OCI-M1 (cell line): ENCODE results near the gene CUEDC1.
A peak's percentile ranks its signal among the peaks of the same experiment; 100 is the strongest.

Experiments
- DNase-seq: peaks from one replicate; lab custom pipeline; 2025; lab: John Stamatoyannopoulos, UW

CUEDC1 gene, protein sequence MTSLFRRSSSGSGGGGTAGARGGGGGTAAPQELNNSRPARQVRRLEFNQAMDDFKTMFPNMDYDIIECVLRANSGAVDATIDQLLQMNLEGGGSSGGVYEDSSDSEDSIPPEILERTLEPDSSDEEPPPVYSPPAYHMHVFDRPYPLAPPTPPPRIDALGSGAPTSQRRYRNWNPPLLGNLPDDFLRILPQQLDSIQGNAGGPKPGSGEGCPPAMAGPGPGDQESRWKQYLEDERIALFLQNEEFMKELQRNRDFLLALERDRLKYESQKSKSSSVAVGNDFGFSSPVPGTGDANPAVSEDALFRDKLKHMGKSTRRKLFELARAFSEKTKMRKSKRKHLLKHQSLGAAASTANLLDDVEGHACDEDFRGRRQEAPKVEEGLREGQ

GRCh38 chr17:57955183-57955931 lies at the start of gene CUEDC1:
CUEDC1 (minus strand) TSS chr17:57955412; CDS start chr17:57885564, 69,848 bp downstream.
- peak; percentile 76 for DNase-seq

GRCh38 chr17:58004060-58004459 lies 48.8 kb upstream of the CUEDC1 start:
- no peak for DNase-seq

- no peak for DNase-seq
Measured at GRCh38 chr17:58002973-58003372, 47.8 kb upstream of the CUEDC1 start.

- no peak for DNase-seq
Measured at GRCh38 chr17:58002154-58002948, 47.1 kb upstream of the CUEDC1 start.

GRCh38 chr17:58001461-58002124 lies 46.4 kb upstream of the CUEDC1 start:
- DNase-seq = no peak

DNA sequence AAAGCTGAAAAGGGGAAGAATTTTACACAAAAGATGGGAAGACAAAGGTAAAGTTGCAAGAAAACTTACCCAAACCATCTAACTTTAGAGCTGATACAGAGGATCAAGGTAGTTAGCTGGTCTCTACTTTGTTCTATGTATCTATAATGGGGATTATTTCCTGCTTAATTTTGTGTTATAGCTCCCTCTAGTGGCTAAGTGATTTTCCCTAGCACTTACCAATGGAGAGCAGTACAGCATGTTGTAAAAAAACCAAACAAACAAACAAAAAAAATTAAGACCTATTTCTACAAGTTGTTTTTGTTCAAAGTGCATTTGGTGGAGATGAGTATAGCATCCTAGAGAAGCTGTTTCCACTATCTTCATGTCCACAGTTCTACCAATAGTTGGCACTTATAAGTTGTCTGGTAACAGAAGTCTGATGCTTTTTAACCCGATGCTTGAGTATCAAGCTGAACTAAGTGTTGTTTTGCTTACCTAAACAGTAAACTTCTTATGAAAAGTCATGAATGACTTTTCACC lies 44.3 kb upstream of the CUEDC1 start:
- DNase-seq = peak; percentile 89

DNA sequence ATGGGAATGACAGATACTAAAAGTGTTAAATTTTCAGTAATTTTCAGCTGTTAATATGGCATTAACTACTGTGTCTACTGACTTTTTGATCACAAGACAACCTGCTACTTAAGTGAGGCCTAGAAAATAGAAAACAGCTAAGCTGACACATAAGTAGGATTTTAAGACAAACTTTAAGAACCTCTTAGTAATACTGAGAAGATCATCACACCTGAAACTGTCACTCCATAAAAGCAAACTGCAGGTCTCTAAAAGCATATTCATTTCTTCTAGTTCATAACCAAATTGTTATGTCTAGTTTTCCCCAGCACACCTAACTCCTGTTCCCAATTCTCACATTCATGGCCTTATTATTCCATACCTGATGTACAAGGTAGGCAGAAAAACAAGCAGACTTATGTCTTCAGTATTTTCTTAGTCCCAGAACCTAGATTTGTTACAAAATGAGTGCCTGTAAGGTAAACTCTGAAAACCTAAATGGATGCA lies 43.8 kb upstream of the CUEDC1 start:
- no peak for DNase-seq

DNA sequence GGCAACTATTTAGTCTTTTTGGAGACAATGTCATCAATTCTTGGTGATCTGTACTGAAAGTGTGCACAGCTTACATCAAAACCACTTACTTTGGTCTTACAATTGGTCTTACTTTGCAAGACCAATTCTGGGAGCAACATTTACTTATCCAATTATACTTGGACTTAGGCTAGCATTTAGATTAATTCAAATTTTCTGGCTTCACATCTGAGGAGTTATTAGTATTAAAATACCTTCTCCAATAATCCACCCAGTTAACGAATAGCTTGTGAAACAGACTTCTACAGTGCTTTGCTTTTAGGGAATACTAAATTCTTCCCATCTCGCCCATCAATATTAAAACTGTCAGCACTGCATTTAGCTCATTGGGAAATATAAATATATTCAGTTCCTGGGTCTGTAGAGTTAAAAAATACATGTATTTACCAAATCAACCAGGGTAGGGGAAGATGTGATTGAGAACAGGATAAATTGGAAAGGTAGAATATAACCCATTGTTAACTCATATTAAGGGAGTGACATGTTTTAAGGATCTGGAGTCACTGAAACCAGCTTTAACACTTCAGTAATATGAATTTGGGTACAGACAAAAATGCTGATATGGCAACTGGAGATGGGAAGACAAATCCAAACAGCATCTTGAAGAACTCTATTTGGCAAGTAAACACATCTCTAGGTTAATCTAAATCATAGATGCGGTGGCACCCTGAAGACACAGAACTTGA lies 42.0 kb upstream of the CUEDC1 start:
- DNase-seq = no peak

DNA sequence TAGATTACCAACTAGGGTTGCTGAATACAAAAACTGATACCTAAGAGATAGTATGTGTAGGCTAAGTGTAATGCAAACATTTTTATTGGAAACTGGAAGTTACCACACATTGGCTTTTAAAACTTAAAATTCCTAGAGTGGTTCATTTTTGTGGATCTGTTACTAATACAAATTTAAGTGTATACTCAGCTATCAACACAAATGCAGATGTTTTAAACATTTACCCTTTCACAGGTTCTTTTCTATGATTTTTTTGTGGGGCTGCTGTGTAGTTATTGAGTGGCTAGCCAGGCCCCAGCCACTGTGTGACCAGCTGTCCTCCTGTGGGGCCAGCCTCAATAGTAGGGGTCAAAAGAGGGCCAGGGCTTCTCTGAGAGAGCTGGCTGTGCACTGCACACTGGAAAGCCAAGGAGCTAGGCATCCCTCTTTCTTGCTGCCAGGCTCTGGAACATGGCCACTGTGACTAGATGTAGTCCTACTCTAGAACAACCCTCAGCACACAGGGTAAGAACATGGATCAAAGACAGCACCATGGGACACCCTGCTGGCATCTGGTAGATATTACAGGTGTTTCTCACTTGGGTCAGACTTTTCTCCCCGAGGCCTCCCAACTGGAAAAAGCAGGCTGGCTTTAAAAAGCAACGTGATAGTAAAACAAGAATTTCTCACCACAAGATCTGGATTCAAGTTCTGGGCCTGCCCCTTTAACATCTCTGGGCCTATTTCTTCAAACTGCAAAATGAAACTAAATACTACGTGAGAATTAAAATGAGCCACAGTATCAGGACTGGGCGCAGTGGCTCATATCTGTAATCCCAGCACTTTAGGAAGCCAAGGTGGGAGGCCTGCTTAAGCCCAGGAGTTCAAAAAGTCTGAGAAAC lies 40.1 kb upstream of the CUEDC1 start:
- peak; percentile 94 for DNase-seq

DNA sequence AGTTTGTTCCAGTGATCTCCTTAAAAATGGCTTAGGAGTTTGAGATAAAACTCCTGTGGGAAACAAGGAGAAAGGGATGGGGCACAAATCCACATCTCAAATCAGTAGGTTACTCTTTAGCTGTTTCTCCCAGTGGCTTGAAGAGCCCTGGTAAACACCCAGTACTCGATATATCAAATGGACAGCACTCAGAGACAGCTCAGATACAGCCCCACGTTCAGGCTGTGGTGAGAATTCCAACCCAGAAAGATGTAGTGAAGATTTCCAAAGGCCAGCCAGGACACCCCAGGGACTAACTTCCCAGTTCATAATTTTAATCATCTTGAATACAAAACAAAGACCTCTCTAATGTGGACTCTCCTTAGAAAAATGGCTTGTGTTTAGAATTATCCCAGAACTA lies 39.2 kb upstream of the CUEDC1 start:
- DNase-seq = peak; percentile 66

GRCh38 chr17:57993471-57994365 lies 38.5 kb upstream of the CUEDC1 start:
- DNase-seq = peak; percentile 90

DNA sequence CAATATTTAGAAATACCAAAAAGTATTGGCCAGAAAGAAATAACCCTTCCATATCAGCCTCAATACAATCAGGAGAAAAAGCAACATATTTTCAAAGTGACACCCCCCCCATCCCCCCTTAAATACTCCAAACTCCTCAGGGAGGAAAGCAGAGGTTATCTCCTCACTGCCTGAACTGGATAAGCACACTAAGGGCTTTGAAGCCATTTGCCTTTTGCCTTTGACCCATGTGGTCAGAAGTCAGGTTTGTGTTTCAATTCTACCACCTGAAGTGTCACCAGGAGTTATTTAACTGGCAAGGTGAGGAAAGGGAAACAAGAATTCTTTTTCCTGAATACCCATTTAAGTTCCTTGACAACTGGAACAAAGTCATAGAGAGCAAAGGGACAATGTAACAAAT lies 36.3 kb upstream of the CUEDC1 start:
- DNase-seq = peak; percentile 35

GRCh38 chr17:57990037-57990436 lies 34.8 kb upstream of the CUEDC1 start:
- no peak for DNase-seq

GRCh38 chr17:57988301-57989250 lies 33.4 kb upstream of the CUEDC1 start:
- peak; percentile 85 for DNase-seq

GRCh38 chr17:57987581-57988300 lies 32.5 kb upstream of the CUEDC1 start, which contains the start of gene VEZF1:
VEZF1 (minus strand) TSS chr17:57988254; CDS start chr17:57988111, 143 bp downstream.
- DNase-seq = peak; percentile 85

DNA sequence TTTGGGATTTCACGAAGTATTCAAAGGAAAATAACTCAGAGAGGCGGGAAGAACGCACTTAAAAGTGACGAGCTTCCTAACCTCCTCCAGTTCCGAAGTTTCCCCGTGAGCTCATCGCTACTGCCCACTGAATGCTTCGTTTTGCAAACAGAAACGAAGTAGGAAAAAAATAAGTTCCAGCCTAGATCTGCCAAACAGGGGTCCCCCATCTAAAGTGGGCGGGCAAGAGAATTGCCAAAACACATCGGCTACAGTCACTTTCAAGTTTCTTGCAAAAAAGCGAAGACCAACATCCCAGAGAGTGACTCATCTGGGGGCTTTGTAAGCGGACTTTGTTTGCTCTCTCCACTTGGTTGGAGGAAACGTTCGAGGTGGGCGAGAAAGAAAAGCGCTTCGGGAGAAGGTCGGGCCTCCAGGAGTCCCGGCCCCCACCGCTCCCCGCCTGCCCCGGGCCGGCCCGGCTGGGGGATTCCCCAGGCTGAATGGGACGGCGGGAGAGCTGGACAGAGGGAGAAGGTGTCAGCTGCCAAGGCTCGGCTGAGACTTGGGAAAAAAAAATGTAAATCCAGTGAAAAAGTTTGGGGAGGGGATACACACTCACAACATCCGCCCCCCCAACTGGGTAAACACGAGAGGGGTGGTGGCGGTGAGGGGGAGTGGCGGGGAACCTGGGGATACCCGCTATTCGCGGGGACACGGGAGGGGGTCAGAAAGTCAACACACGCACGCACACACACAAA lies 31.8 kb upstream of the CUEDC1 start:
- peak; percentile 80 for DNase-seq
